Gastroesophageal sphincter (tissue), 3 donors: ENCODE measurements around the gene KLHL42.

ENCODE experiments used
- CTCF ChIP-seq, 4 experiments: fragments of 200-600 bp in 2 of 4; fragments of 450-650 bp in 2 of 4; sonication (generic) in 1 of 4; IDR thresholded peaks; one replicate each; pipeline ENCODE4 v1.5.1; 2017 to 2019; ENCODE audit warnings: antibody characterized with exemption in 4 of 4, mild to moderate bottlenecking in 2 of 4, moderate library complexity in 2 of 4
- EP300 ChIP-seq: sonication (generic); formaldehyde crosslinking; IDR thresholded peaks from one replicate; pipeline ENCODE4 v1.6.1; 2017; ENCODE audit warnings: antibody characterized with exemption, mild to moderate bottlenecking
- POLR2A ChIP-seq, 2 donors: fragments of 450-650 bp; IDR thresholded peaks; one replicate each; pipeline ENCODE4 v1.6.1; 2017; ENCODE audit warnings: antibody characterized with exemption in 2 of 2, mild to moderate bottlenecking in 2 of 2, moderate library complexity in 1 of 2
- POLR2AphosphoS5 ChIP-seq: sonication (generic); formaldehyde crosslinking; IDR thresholded peaks from one replicate; pipeline ENCODE4 v1.6.1; 2017; ENCODE audit warnings: antibody characterized with exemption

- TF ChIP-seq CTCF (IDR thresholded peaks at IDR 0.05) (no peak), EP300 (no peak), POLR2AphosphoS5 (no peak), POLR2A (IDR thresholded peaks at IDR 0.05) (no peak)
These were observed 22.5 kb downstream of the KLHL42 start for GRCh38 chr12:27802511-27802910.
